OCI-LY7 (cell line): ENCODE results near the gene SEM1. TPM values are rescaled to one million over a fixed set of nuclear protein-coding genes. Genes with fewer than 3 reads are reported as not detected.

Experiments
- BruUV-seq: library from RNA; stranded (reverse); fragments of 400-500 nt; replicated peaks from 2 replicates; lab custom pipeline; 2021; lab: Mats Ljungman, UMichigan
- CTCF ChIA-PET: fragments of 300-600 bp; sonication (Branson Sonifier 250); formaldehyde crosslinking; loops from one replicate; lab custom pipeline; 2022; ENCODE audit warnings: antibody characterized with exemption; ENCODE audit not compliant: unreplicated experiment; lab: Charles Lee
- POLR2A ChIA-PET: fragments of 300-600 bp; sonication (Branson Sonifier 250); formaldehyde crosslinking; loops from one replicate; lab custom pipeline; 2022; ENCODE audit warnings: antibody characterized with exemption; lab: Charles Lee
- DNase-seq: peaks from one replicate; pipeline ENCODE4 v3.0.0-alpha.2; 2015; ENCODE audit warnings: low spot score
- H2AFZ ChIP-seq: fragments of 200-600 bp; sonication (generic), shearing (Covaris generic); 2 replicates; pipeline ENCODE4 v1.6.1; 2014; ENCODE audit warnings: mild to moderate bottlenecking, antibody characterized with exemption, low read length, moderate library complexity
- H3K27ac ChIP-seq: fragments of 200-600 bp; sonication (generic); 2 replicates; pipeline ENCODE4 v1.5.1; 2014; ENCODE audit warnings: mixed run types, low read depth, mild to moderate bottlenecking, moderate library complexity, low read length, inconsistent platforms; ENCODE audit not compliant: poor library complexity, severe bottlenecking
- H3K36me3 ChIP-seq: fragments of 200-600 bp; sonication (generic); 2 replicates; pipeline ENCODE4 v1.6.1; 2014; ENCODE audit warnings: mild to moderate bottlenecking, antibody characterized with exemption, low read length, moderate library complexity, mixed read lengths; ENCODE audit not compliant: insufficient read depth
- H3K4me1 ChIP-seq: fragments of 200-600 bp; sonication (generic); 2 replicates; pipeline ENCODE4 v1.5.1; 2014; ENCODE audit warnings: mild to moderate bottlenecking, low read length; ENCODE audit not compliant: insufficient read depth, poor library complexity, severe bottlenecking
- H3K4me2 ChIP-seq: fragments of 200-600 bp; sonication (generic); 2 replicates; pipeline ENCODE4 v1.6.1; 2014; ENCODE audit warnings: mild to moderate bottlenecking, low read length
- H3K4me3 ChIP-seq: fragments of 200-600 bp; sonication (generic); 2 replicates; pipeline ENCODE4 v1.5.1; 2014; ENCODE audit warnings: mild to moderate bottlenecking, low read depth, low read length; ENCODE audit not compliant: poor library complexity, severe bottlenecking
- H3K79me2 ChIP-seq: fragments of 200-600 bp; sonication (generic); 2 replicates; pipeline ENCODE4 v1.6.1; 2016; ENCODE audit warnings: low read depth, mild to moderate bottlenecking, low read length, moderate library complexity, mixed read lengths; ENCODE audit not compliant: insufficient read depth
- H3K9me2 ChIP-seq: fragments of 200-600 bp; sonication (generic); 2 replicates; pipeline ENCODE4 v1.6.1; 2016; ENCODE audit warnings: mild to moderate bottlenecking, low read length, mixed read lengths; ENCODE audit not compliant: insufficient read depth
- H3K9me3 ChIP-seq: fragments of 200-600 bp; sonication (generic); 2 replicates; pipeline ENCODE4 v1.6.1; 2014; ENCODE audit warnings: mild to moderate bottlenecking, mixed run types, low read length, mixed read lengths
- H4K20me1 ChIP-seq: fragments of 200-600 bp; sonication (generic); 2 replicates; pipeline ENCODE4 v1.6.1; 2014; ENCODE audit warnings: mild to moderate bottlenecking, antibody characterized with exemption, low read length, moderate library complexity, mixed read lengths; ENCODE audit not compliant: insufficient read depth
- EZH2phosphoT487 ChIP-seq: fragments of 200-600 bp; sonication (generic); IDR thresholded peaks from 2 replicates; pipeline ENCODE4 v1.6.1; 2018; ENCODE audit warnings: low read depth, borderline replicate concordance, mild to moderate bottlenecking, mixed run types, antibody characterized with exemption, low read length, moderate library complexity, mixed read lengths
- intact Hi-C: fragments of 100-400 bp; cut with micrococcal nuclease; formaldehyde crosslinking; loops from one replicate; pipeline ENCODE4 v1.10.0; 2022; ENCODE audit not compliant: unreplicated experiment
- total RNA-seq, 2 experiments: library from RNA; depleted of rRNA in 1 of 2; stranded (reverse); fragments of >200 nt in 1 of 2; shearing (Covaris generic) in 1 of 2; gene quantifications; 2 replicates each; pipeline ENCODE4 v1.2.3, GENCODE V29; 2014 to 2022
- TF ChIP-seq, protein P1 (sequence below): fragments of 200-600 bp; sonication (generic); conservative IDR thresholded peaks from 2 replicates; pipeline ENCODE4 v1.5.1; 2014; ENCODE audit warnings: mild to moderate bottlenecking, antibody characterized with exemption, low read length, moderate library complexity, mixed read lengths

Gene SEM1
- total RNA-seq, 2 experiments from 2014 or later, result 75.9 to 89.8 TPM

GRCh38 chr7:96676919-96677318 is 32.7 kb downstream of the SEM1 start:
- H3K9me2 ChIP-seq, result no peaks in the 10 kb centered on the region
- no peak overlapping the region for H3K27ac ChIP-seq
- no peaks in the 10 kb centered on the region for H4K20me1 ChIP-seq
- no peak for DNase-seq
- no peak overlapping the region for H2AFZ ChIP-seq
- H3K4me2 ChIP-seq, result no peak overlapping the region
- no peak overlapping the region for H3K4me3 ChIP-seq
- no peaks in the 10 kb centered on the region for H3K9me3 ChIP-seq
- no TSS peak for BruUV-seq
- ChIA-PET POLR2A (no interaction called here), CTCF (no interaction called here)
- H3K79me2 ChIP-seq, result no peaks in the 10 kb centered on the region
- intact Hi-C loops, result no loop called here
- H3K4me1 ChIP-seq, result no peaks in the 10 kb centered on the region
- TF ChIP-seq EZH2phosphoT487, result no peak
- TF ChIP-seq, protein P1, sequence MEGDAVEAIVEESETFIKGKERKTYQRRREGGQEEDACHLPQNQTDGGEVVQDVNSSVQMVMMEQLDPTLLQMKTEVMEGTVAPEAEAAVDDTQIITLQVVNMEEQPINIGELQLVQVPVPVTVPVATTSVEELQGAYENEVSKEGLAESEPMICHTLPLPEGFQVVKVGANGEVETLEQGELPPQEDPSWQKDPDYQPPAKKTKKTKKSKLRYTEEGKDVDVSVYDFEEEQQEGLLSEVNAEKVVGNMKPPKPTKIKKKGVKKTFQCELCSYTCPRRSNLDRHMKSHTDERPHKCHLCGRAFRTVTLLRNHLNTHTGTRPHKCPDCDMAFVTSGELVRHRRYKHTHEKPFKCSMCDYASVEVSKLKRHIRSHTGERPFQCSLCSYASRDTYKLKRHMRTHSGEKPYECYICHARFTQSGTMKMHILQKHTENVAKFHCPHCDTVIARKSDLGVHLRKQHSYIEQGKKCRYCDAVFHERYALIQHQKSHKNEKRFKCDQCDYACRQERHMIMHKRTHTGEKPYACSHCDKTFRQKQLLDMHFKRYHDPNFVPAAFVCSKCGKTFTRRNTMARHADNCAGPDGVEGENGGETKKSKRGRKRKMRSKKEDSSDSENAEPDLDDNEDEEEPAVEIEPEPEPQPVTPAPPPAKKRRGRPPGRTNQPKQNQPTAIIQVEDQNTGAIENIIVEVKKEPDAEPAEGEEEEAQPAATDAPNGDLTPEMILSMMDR, result no peak
- peaks cover 4% of the 10 kb centered on the region; the same call in 1 of the 2 replicates for H3K36me3 ChIP-seq

- Histone ChIP-seq H3K4me1 (no peaks in the 10 kb centered on the region), H4K20me1 (no peaks in the 10 kb centered on the region), H3K9me2 (no peaks in the 10 kb centered on the region), H3K27ac (no peak overlapping the region), H3K36me3 (peaks cover 7% of the 10 kb centered on the region; the same call in 1 of the 2 replicates), H3K4me2 (no peak overlapping the region), H3K79me2 (no peaks in the 10 kb centered on the region), H3K9me3 (no peaks in the 10 kb centered on the region), H2AFZ (no peak overlapping the region), H3K4me3 (no peak overlapping the region)
- DNase-seq, result no peak
- ChIA-PET POLR2A (interaction anchor here (0.8 to 1.2 kb wide), 2 partner anchors 40 to 153 kb away, joined by 3 read pairs; no protein-coding TSS in a partner anchor), CTCF (no interaction called here)
- TF ChIP-seq, protein P1, result no peak
- TF ChIP-seq EZH2phosphoT487, result no peak
- intact Hi-C loops, result no loop called here
- no TSS peak for BruUV-seq
These were observed 34.1 kb downstream of the SEM1 start for GRCh38 chr7:96675548-96675947.

GRCh38 chr7:96674565-96674964 is 35.1 kb downstream of the SEM1 start:
- peaks cover 7% of the 10 kb centered on the region; the same call in 1 of the 2 replicates for H3K36me3 ChIP-seq
- TF ChIP-seq, protein P1, result no peak
- no peak for TF ChIP-seq EZH2phosphoT487
- ChIA-PET CTCF (no interaction called here), POLR2A (no interaction called here)
- BruUV-seq, result no TSS peak
- no peak overlapping the region for H3K4me3 ChIP-seq
- DNase-seq, result no peak
- no peaks in the 10 kb centered on the region for H3K9me2 ChIP-seq
- no peak overlapping the region for H3K27ac ChIP-seq
- H2AFZ ChIP-seq, result no peak overlapping the region
- H4K20me1 ChIP-seq, result no peaks in the 10 kb centered on the region
- no peaks in the 10 kb centered on the region for H3K79me2 ChIP-seq
- no peaks in the 10 kb centered on the region for H3K4me1 ChIP-seq
- H3K9me3 ChIP-seq, result no peaks in the 10 kb centered on the region
- no peak overlapping the region for H3K4me2 ChIP-seq
- intact Hi-C loops, result no loop called here
